ENCODE results near the gene CDKL5. TPM values are rescaled to one million over a fixed set of nuclear protein-coding genes. Genes with fewer than 3 reads are reported as not detected.
"Not testable (repeated sequence)": the region's sequence is repeated elsewhere in the genome, so short reads cannot be mapped to it uniquely, and the experiment has no call there.

CDKL5 gene
- 1 to 10 TPM in 2 of 3 donors, under 1 TPM in 1; 0.97 to 1.4 (median 1.1) TPM for polyA plus RNA-seq

- no peak within 1 kb of the TSS for H3K27ac ChIP-seq (ENCODE audit: low read depth, low read length)
- WGBS, 3 donors, result 0 to 19% (median 1%) methylated on average over 18 to 78 of the region's 79 CpGs
These were observed at the start of gene CDKL5 for GRCh38 chrX:18425199-18426003. Gene CDKL5 (plus strand): TSS chrX:18425608. CDS start chrX:18507097, 81,489 bp downstream.

DNA sequence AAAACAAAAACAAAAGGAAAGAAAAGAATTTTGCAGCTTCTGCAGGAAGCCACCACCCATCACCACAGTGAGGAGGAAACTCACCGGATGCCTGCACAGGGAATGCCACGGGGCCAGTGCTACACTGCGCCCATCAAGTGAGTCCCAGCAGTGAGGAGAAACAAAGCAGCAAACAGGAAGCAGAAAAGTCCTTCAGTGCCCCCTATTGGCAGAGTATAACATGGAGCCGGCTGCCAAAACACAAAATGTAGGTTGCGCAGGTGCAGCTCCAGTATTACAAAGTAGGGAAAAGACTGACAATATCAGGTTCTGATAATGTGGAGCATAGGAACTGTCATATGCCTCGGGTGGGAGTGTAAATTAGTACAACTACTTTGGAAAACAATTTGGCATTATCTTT lies 47.6 kb upstream of the CDKL5 start:
- WGBS, 3 donors, result 11 to 35% (median 11%) methylated on average over 6 of the region's 6 CpGs

DNA sequence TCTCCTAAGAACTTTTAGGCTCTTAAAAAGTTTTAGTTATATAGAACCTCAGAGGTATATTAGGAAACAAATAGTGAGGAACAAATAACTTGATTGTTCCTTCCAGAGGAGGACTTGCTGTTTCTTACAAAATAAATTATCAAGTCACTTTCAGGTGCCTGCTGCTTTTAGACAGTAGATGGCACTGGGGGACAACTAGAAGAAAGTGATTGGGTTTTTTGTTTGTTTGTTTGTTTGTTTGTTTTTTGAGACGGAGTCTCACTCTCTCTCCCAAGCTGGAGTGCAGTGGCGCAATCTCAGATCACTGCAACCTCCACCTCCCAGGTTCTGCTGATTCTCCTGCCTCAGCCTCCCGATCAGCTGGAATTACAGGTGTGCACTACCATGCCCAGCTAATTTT lies 35.4 kb upstream of the CDKL5 start:
- 68 to 75% (median 73%) methylated on average over 3 of the region's 3 CpGs for WGBS, 3 donors
- no peak overlapping the region for H3K27ac ChIP-seq (ENCODE audit: low read depth, low read length)

More for the DNA sequence above, 47.6 kb upstream of the CDKL5 start:
- no peak overlapping the region for H3K27ac ChIP-seq (ENCODE audit: low read depth, low read length)

GRCh38 chrX:18390941-18391538 lies 34.4 kb upstream of the CDKL5 start:
- 21 to 27% (median 22%) methylated on average over 9 of the region's 9 CpGs for WGBS, 3 donors
- H3K27ac ChIP-seq (ENCODE audit: low read depth, low read length), result no peak overlapping the region

DNA sequence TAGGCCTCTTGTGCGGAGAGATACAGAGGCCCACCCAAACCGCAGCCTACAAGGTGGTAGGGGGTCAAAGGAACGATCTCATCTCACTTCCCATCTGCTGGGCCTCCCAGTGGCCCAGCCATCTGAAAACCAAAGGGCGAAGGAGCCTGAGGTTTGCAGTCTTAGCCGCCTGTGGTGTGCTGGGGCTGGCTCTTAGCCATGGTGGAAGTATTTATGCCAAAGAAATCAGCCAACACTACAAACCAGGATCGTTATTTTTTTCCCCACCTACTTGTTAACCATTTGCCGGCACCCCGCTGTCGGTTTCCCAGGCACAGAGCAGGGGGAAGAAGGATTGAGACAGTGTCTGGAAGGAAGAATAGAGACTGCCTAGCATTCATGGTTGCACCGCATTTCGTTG lies 30.9 kb upstream of the CDKL5 start:
- WGBS, 3 donors, result 51 to 79% (median 72%) methylated on average over 10 to 11 of the region's 11 CpGs
- H3K27ac ChIP-seq (ENCODE audit: low read depth, low read length), result no peak overlapping the region

- no peak overlapping the region for H3K27ac ChIP-seq (ENCODE audit: low read depth, low read length)
- WGBS, 3 donors, result 63 to 81% (median 64%) methylated on average over 4 of the region's 4 CpGs
These were observed 23.6 kb upstream of the CDKL5 start for GRCh38 chrX:18401848-18402213.

DNA sequence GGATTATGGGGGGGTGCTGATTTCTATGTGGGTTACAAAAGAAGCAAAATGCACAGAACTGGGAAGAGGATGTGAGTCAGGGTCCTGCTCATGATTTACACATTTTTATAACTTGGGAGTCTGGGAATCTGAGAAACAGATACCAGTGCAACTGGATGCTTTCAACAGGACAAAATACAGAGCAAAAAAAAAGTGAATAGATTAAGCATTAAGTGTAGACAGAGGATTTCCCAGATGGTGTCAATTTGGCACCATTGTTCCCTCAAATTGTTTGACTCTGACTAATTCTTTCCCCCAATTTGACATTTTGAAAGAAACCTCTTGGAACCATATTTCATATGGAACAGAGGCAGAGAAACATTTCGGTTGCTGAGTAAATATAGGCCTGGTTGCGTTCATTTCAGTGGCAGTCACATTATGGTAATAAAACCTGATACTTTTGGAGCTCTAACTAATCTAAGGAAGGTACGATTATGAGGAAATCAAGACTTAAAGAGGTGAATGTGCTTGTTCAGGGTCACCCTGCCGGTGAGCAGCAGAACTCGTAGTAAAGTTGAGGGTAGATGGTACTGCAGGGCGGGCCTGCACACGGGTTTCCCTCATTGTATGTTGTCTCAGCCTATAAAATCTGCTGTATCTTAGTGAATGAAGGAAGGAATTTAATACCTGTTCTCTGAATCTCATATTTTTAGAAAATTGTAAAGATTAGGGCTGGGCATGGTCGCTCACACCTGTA lies 18.7 kb upstream of the CDKL5 start:
- no peak overlapping the region for H3K27ac ChIP-seq (ENCODE audit: low read depth, low read length)
- 71 to 89% (median 89%) methylated on average over 8 of the region's 8 CpGs for WGBS, 3 donors

DNA sequence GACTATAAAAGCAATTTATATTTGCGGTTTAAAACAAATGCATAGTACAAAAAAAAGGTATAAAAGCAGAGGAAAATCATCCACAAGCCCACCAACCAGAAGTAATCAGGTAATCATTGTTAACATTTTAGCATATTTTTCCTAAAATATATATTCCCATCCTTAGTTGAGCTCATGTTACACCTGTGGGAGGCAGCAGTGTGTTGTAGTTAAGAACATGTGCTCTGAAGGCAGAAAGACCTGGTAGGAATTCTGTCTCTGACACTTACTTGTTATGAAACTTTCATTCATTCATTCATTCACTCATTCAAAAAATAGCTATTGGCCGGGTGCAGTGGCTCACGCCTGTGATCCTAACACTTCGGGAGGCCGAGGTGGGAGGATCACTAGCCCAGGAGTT lies 15.4 kb upstream of the CDKL5 start:
- WGBS, 3 donors, result 66 to 89% (median 83%) methylated on average over 5 of the region's 5 CpGs
- no peak overlapping the region for H3K27ac ChIP-seq (ENCODE audit: low read depth, low read length)

DNA sequence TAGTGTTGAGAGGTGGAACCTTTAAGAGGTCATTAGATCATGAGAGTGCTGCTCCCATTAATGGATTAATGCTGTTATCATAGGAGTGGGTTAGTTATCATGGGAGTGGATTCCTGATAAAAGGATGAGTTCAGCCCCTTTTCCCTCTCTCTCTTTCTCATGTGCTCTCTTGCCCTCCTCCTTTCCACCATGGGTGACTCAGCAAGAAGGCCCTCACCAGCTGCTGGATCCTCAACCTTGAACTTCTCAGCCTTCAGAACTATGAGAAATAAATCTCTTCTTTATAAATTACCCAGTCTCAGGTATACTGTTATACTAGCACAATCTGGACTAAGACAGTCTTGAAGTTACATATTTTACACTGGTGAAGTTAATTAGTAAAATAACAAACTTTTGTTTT lies 10.0 kb upstream of the CDKL5 start:
- no peak overlapping the region for H3K27ac ChIP-seq (ENCODE audit: low read depth, low read length)

GRCh38 chrX:18422325-18422724 lies 3.1 kb upstream of the CDKL5 start:
- 81 to 94% (median 84%) methylated on average over 5 of the region's 5 CpGs for WGBS, 3 donors
- no peak overlapping the region for H3K27ac ChIP-seq (ENCODE audit: low read depth, low read length)

- 80 to 82% (median 82%) methylated on average over 4 of the region's 4 CpGs for WGBS, 3 donors
- no peak overlapping the region for H3K27ac ChIP-seq (ENCODE audit: low read depth, low read length)
These were observed 2.5 kb upstream of the CDKL5 start for GRCh38 chrX:18422886-18423285.

DNA sequence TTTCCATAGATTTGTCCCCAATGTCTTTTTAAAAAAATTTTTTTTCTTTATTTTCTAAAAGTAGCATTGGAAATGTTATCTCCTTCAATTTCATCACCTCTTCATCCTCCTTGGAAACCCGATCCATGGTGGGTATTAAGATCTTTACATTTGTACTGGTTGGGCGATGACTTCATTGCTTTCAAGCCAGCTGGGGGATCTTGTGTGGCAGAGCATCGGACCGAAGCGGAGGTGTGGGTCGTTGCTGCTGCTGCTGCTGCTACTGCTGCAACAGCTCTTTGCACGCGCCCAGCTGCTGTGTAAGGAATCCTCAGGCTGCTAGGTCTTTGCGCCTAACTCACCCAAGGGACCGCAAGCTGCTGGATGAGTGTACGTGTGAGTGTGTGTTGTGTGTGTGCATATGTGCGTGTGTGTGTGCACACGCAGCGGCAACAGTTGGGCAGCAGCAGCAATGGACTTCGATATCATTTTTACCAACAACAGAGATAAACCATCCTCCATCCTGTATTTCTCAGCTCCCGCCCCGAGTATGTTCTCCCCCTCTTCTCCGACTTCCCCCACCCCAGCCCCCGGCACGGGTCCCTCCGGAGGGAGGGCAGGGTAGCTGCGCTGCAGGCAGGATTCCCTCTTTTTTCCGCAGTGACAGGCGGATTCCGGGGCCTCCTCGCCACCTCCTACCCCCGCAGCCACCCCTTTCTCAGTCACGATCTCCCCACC lies 768 bp upstream of the CDKL5 start:
- 0 to 19% (median 2%) methylated on average over 18 to 28 of the region's 28 CpGs for WGBS, 3 donors
- H3K27ac ChIP-seq (ENCODE audit: low read depth, low read length), result no peak overlapping the region

GRCh38 chrX:18426004-18426320 lies 554 bp downstream of the CDKL5 start:
- no peak overlapping the region for H3K27ac ChIP-seq (ENCODE audit: low read depth, low read length)
- WGBS, 3 donors, result 0 to 16% (median 0%) methylated on average over 4 to 31 of the region's 40 CpGs

DNA sequence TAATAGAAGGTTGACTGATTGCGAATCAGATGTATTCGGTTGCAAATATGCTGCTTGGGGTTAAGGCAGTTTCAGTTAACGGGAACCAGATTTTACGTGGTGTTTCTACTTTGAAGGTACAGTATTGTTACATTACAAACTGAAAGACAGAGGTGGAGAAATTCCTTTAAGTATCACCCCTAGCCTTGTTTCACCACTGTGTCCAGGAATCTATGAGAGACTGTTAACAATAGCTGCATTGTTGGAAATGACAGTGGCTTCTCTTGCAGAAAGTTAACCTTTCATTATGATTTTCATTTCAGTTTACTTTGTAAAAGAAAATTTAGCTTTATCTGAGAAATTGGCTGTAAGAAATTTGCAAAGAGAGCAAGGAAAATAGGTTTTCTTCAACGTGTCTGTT lies 2.6 kb downstream of the CDKL5 start:
- 34 to 73% (median 60%) methylated on average over 5 of the region's 5 CpGs for WGBS, 3 donors
- H3K27ac ChIP-seq (ENCODE audit: low read depth, low read length), result no peak overlapping the region

DNA sequence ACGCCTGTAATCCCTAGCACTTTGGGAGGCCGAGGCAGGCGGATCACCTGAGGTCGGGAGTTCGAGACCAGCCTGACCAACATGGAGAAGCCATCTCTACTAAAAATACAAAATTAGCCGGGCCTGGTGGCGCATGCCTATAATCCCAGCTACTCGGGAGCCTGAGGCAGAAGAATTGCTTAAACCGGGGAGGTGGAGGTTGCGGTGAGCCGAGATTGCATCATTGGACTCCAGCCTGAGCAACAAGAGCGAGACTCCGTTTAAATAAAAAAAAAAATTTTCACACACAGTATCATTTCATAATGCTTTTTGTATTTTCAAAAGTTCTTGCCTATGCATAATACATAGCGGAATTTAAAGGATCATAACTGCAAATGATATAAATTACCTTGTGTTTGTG lies 7.9 kb downstream of the CDKL5 start:
- not testable (repeated sequence) for H3K27ac ChIP-seq (ENCODE audit: low read depth, low read length)
- 71 to 95% (median 87%) methylated on average over 14 of the region's 14 CpGs for WGBS, 3 donors

DNA sequence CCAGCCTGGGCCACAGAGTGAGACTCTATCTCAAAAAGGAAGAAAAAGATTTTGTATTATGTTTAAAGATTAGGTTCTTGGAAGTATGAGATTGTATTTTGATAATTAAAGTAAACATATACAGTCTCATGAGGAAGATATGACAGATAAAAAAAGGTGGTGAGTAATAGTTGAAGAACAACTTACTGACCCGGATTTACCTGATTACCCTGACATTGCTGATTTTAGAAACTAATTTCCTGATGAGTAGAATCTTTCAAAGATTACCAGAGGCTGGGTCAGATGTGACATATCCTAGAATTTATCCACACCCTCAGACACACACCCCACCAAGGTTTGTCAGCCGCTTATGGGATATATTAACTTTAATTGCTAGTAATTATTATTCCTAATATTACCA lies 9.5 kb downstream of the CDKL5 start:
- H3K27ac ChIP-seq (ENCODE audit: low read depth, low read length), result no peak overlapping the region
- 82 to 95% (median 91%) methylated on average over 2 of the region's 2 CpGs for WGBS, 3 donors

GRCh38 chrX:18436017-18436416 lies 10.6 kb downstream of the CDKL5 start:
- H3K27ac ChIP-seq (ENCODE audit: low read depth, low read length), result no peak overlapping the region
- 56 to 75% (median 68%) methylated on average over 1 of the region's 1 CpG for WGBS, 3 donors

- no peak overlapping the region for H3K27ac ChIP-seq (ENCODE audit: low read depth, low read length)
- 90 to 95% (median 95%) methylated on average over 4 of the region's 4 CpGs for WGBS, 3 donors
These were observed 15.4 kb downstream of the CDKL5 start for GRCh38 chrX:18440835-18441234.

DNA sequence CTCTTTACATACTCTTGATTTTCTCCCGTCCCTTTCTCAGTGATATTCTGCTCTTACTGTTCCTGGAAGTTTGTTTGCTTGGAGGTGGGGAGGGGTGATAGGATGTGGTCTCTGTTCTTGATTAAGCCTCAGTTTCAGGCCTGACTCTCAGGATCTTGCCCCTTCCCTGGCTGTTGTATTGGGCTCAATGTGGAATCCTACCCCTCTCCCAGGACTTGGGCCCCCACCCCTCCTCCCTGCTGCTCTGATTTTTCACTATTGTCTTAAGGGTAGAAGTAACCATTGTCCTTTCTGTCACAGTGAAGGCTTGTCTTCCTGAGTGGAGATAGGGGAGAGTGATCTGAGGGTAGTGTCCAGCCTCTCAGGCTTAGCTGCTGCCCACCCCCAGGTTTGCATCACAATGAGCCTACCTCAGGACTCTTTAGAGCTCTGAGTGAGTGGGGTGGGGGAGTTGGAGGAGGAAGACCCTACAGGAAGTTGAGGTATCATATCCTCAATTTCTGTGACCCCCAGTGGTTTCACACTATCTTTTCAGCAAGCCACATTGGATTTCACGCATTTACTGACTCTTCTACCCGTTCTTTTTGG lies 16.5 kb downstream of the CDKL5 start:
- 73 to 90% (median 89%) methylated on average over 3 of the region's 3 CpGs for WGBS, 3 donors
- no peak overlapping the region for H3K27ac ChIP-seq (ENCODE audit: low read depth, low read length)

Measured in adipose tissue (tissue), 3 donors.